OCI-LY1 (cell line): Measurements from ENCODE around the gene TDRD12.
"Not testable (repeated sequence)": the region's sequence is repeated elsewhere in the genome, so short reads cannot be mapped to it uniquely, and the experiment has no call there.

ENCODE experiments used
- H2AFZ ChIP-seq: fragments of 200-600 bp; sonication (generic), shearing (Covaris generic); 2 replicates; pipeline ENCODE4 v1.6.0; 2014; ENCODE audit warnings: antibody characterized with exemption, mild to moderate bottlenecking, low read length
- H3F3A ChIP-seq: fragments of 200-600 bp; sonication (generic), shearing (Covaris generic); 2 replicates; pipeline ENCODE4 v1.6.0; 2014; ENCODE audit warnings: mild to moderate bottlenecking, antibody characterized with exemption, low read length, moderate library complexity; ENCODE audit not compliant: insufficient read depth
- H3K27ac ChIP-seq: fragments of 200-600 bp; sonication (generic); 2 replicates; pipeline ENCODE4 v1.5.1; 2014; ENCODE audit warnings: low read length, mixed run types, mild to moderate bottlenecking, low read depth; ENCODE audit not compliant: poor library complexity, severe bottlenecking
- H3K27me3 ChIP-seq: fragments of 200-600 bp; sonication (generic); 2 replicates; pipeline ENCODE4 v1.6.0; 2014; ENCODE audit warnings: antibody characterized with exemption, mild to moderate bottlenecking, low read length, moderate library complexity; ENCODE audit not compliant: insufficient read depth
- H3K36me3 ChIP-seq: fragments of 200-600 bp; sonication (generic); 2 replicates; pipeline ENCODE4 v1.6.1; 2014; ENCODE audit warnings: mild to moderate bottlenecking, antibody characterized with exemption, low read length, moderate library complexity, mixed read lengths; ENCODE audit not compliant: insufficient read depth
- H3K4me1 ChIP-seq: fragments of 200-600 bp; sonication (generic); 2 replicates; pipeline ENCODE4 v1.5.1; 2014; ENCODE audit warnings: mild to moderate bottlenecking, low read length, moderate library complexity; ENCODE audit not compliant: insufficient read depth, severe bottlenecking
- H3K4me2 ChIP-seq: fragments of 200-600 bp; sonication (generic), shearing (Covaris generic); 2 replicates; pipeline ENCODE4 v1.6.1; 2014; ENCODE audit warnings: low read length
- H3K4me3 ChIP-seq: fragments of 200-600 bp; sonication (generic); 2 replicates; pipeline ENCODE4 v1.5.1; 2014; ENCODE audit warnings: low read length, low read depth, mild to moderate bottlenecking, mixed read lengths; ENCODE audit not compliant: poor library complexity, severe bottlenecking
- H3K79me2 ChIP-seq: fragments of 200-600 bp; shearing (Covaris generic); 2 replicates; pipeline ENCODE4 v1.6.1; 2016; ENCODE audit warnings: mixed run types, low read length, mixed read lengths; ENCODE audit not compliant: insufficient read depth
- H3K9ac ChIP-seq: fragments of 200-600 bp; sonication (generic), shearing (Covaris generic); 2 replicates; pipeline ENCODE4 v1.6.1; 2014; ENCODE audit warnings: mild to moderate bottlenecking, low read length, mixed read lengths
- H3K9me2 ChIP-seq: fragments of 200-600 bp; sonication (generic), shearing (Covaris generic); 2 replicates; pipeline ENCODE4 v1.6.1; 2014; ENCODE audit warnings: low read depth, mild to moderate bottlenecking, low read length, mixed read lengths
- H3K9me3 ChIP-seq: fragments of 200-600 bp; shearing (Covaris generic); 2 replicates; pipeline ENCODE4 v1.6.1; 2014; ENCODE audit warnings: low read length, mixed read lengths
- H4K20me1 ChIP-seq: fragments of 200-600 bp; sonication (generic), shearing (Covaris generic); 2 replicates; pipeline ENCODE4 v1.6.0; 2016; ENCODE audit warnings: mild to moderate bottlenecking, low read length; ENCODE audit not compliant: insufficient read depth

TDRD12 gene

GRCh38 chr19:32694316-32694715 is 25.3 kb upstream of the TDRD12 start:
- H3K36me3 ChIP-seq: peaks cover 62% of the 10 kb centered on the region
- H3K9me2 ChIP-seq, H4K20me1 ChIP-seq, H2AFZ ChIP-seq, H3K27me3 ChIP-seq, H3K9me3 ChIP-seq, H3F3A ChIP-seq: not testable (repeated sequence)
- H3K4me1 ChIP-seq: peaks cover 47% of the 10 kb centered on the region
- H3K4me3 ChIP-seq: peak overlapping the region; percentile 72
- H3K9ac ChIP-seq: peak overlapping the region; percentile 34; the same call in 1 of the 2 replicates
- peaks cover 15% of the 10 kb centered on the region for H3K79me2 ChIP-seq
- H3K4me2 ChIP-seq: peak overlapping the region; percentile 89
- H3K27ac ChIP-seq: peak overlapping the region; percentile 10

DNA sequence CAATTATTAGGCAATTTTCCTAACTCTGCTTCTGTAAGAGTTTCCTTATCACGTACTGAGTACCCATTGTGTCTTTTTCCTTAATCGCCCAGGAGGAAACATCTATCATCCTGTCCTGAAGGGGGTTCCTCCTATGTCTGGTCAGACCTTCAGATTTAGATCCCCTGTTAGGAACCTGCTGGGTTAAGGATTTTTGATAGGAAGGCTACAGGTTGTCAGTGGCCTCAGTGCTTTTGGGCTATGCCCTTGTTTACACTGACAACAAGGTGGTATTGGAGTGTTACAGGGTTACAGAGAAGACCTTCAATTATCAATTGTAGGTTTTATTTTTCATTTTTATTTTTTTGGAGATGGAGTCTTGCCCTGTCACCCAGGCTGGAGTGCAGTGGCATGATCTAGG is 24.7 kb upstream of the TDRD12 start:
- H4K20me1 ChIP-seq, H2AFZ ChIP-seq, H3K27ac ChIP-seq, H3F3A ChIP-seq, H3K9me2 ChIP-seq, H3K9me3 ChIP-seq, H3K27me3 ChIP-seq, H3K9ac ChIP-seq: not testable (repeated sequence)
- Histone ChIP-seq H3K4me3 (peak overlapping the region; percentile 72), H3K79me2 (peaks cover 15% of the 10 kb centered on the region), H3K4me2 (peak overlapping the region; percentile 89), H3K36me3 (peaks cover 67% of the 10 kb centered on the region), H3K4me1 (peaks cover 43% of the 10 kb centered on the region)

DNA sequence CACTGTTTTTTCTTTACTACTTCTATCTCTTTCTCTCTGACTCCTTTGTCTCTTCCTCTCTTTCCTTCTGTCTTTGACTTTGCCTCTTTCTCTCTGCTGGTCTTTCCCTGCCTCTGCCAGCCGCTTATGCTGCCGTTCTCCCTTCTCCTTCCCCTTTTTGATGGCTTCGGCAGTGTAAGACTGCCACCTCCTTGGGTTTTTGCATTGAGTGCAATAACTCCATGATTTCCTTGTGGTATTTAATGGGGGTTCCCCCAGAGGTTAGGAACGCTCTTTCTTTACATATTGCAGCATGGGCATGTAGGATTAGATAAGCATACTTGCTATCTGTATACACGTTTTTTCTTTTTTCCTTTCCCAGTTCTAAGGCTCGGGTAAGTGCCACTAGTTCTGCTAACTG is 24.1 kb upstream of the TDRD12 start:
- not testable (repeated sequence) for H3K4me2 ChIP-seq, H3K27ac ChIP-seq, H3K4me3 ChIP-seq, H2AFZ ChIP-seq, H3K27me3 ChIP-seq, H3K9me3 ChIP-seq, H4K20me1 ChIP-seq, H3F3A ChIP-seq, H3K9ac ChIP-seq, H3K9me2 ChIP-seq
- Histone ChIP-seq H3K36me3 (peaks cover 73% of the 10 kb centered on the region), H3K79me2 (peaks cover 15% of the 10 kb centered on the region), H3K4me1 (peaks cover 36% of the 10 kb centered on the region)

GRCh38 chr19:32696771-32697170 is 22.8 kb upstream of the TDRD12 start:
- not testable (repeated sequence) for H3K9me3 ChIP-seq, H3F3A ChIP-seq, H4K20me1 ChIP-seq, H2AFZ ChIP-seq, H3K9ac ChIP-seq, H3K27me3 ChIP-seq, H3K9me2 ChIP-seq, H3K27ac ChIP-seq, H3K4me3 ChIP-seq, H3K4me2 ChIP-seq
- peaks cover 86% of the 10 kb centered on the region for H3K36me3 ChIP-seq
- peaks cover 19% of the 10 kb centered on the region for H3K79me2 ChIP-seq
- H3K4me1 ChIP-seq: peaks cover 26% of the 10 kb centered on the region

DNA sequence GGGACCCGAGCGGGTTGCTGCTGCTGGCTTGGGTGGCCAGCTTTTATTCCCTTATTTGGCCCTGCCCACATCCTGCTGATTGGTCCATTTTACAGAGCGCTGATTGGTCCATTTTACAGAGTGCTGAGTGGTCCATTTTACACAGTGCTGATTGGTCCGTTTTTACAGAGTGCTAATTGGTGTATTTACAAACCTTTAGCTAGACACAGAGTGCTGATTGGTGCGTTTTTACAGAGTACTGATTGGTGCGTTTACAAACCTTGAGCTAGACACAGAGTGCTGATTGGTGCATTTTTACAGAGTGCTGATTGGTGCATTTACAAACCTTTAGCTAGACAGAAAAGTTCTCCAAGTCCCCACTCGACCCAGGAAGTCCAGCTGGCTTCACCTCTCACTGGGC is 19.4 kb upstream of the TDRD12 start:
- H3K27me3 ChIP-seq, H3K9ac ChIP-seq, H2AFZ ChIP-seq, H4K20me1 ChIP-seq, H3K4me1 ChIP-seq, H3K4me3 ChIP-seq, H3K27ac ChIP-seq, H3K9me2 ChIP-seq, H3K4me2 ChIP-seq, H3F3A ChIP-seq: not testable (repeated sequence)
- Histone ChIP-seq H3K36me3 (peaks cover 96% of the 10 kb centered on the region), H3K9me3 (peaks cover 12% of the 10 kb centered on the region; the same call in 1 of the 2 replicates), H3K79me2 (peaks cover 14% of the 10 kb centered on the region; the same call in 1 of the 2 replicates)
